Common myeloid progenitor, CD34-positive (primary cell): Measurements from ENCODE around the gene WDFY4.
A peak's percentile ranks its signal among the peaks of the same experiment; 100 is the strongest.

Experiments
- CTCF ChIA-PET: fragments of 350-600 bp; sonication (Branson Sonifier 250); formaldehyde crosslinking; loops from one replicate; lab custom pipeline; 2021; ENCODE audit warnings: antibody characterized with exemption; lab: Charles Lee
- POLR2A ChIA-PET: fragments of 350-600 bp; sonication (Branson Sonifier 250); formaldehyde crosslinking; loops from one replicate; lab custom pipeline; 2021; ENCODE audit warnings: antibody characterized with exemption; lab: Charles Lee
- DNase-seq, 3 donors: peaks; one replicate each; pipeline versions ENCODE4 v3.0.0 to v3.0.0-alpha.2; 2013
- H3K27ac ChIP-seq, 2 experiments: 1 replicate in 1 of 2; 2 replicates in 1 of 2; pipeline ENCODE4 v1.7.0; 2013; ENCODE audit warnings: inconsistent platforms in 2 of 2, low read length in 2 of 2, mild to moderate bottlenecking in 2 of 2, low read depth in 1 of 2, moderate library complexity in 1 of 2; ENCODE audit not compliant: severe bottlenecking in 2 of 2, insufficient read depth in 1 of 2, poor library complexity in 1 of 2
- H3K27me3 ChIP-seq, 5 experiments: replicated peaks in 2 of 5; 1 replicate in 3 of 5; 2 replicates in 2 of 5; pipeline versions ENCODE4 v1.6.1 to v1.7.0; 2013; ENCODE audit warnings: low read length in 4 of 5, mild to moderate bottlenecking in 2 of 5, moderate library complexity in 2 of 5, inconsistent platforms in 1 of 5; ENCODE audit not compliant: insufficient read depth in 5 of 5, control insufficient read depth in 4 of 5
- H3K36me3 ChIP-seq, 4 experiments: 1 replicate in 2 of 4; 2 replicates in 2 of 4; pipeline versions ENCODE4 v1.6.1 to v1.7.0; 2013; ENCODE audit warnings: low read length in 3 of 4, control low read depth in 1 of 4, mild to moderate bottlenecking in 1 of 4; ENCODE audit not compliant: control insufficient read depth in 4 of 4, insufficient read depth in 4 of 4
- H3K4me1 ChIP-seq, 4 experiments: 1 replicate in 3 of 4; 2 replicates in 1 of 4; pipeline versions ENCODE4 v1.6.1 to v1.7.1; 2013; ENCODE audit warnings: low read length in 3 of 4, mild to moderate bottlenecking in 3 of 4, control low read depth in 1 of 4, inconsistent platforms in 1 of 4, moderate library complexity in 1 of 4; ENCODE audit not compliant: control insufficient read depth in 4 of 4, insufficient read depth in 4 of 4; ENCODE audit errors: control extremely low read depth in 1 of 4
- H3K4me3 ChIP-seq, 7 experiments: 1 replicate in 4 of 7; 2 replicates in 3 of 7; pipeline versions ENCODE4 v1.5.1 to v1.7.0; 2013; ENCODE audit warnings: mild to moderate bottlenecking in 7 of 7, low read length in 6 of 7, moderate library complexity in 6 of 7, inconsistent platforms in 2 of 7, low read depth in 2 of 7, control low read depth in 1 of 7; ENCODE audit not compliant: insufficient read depth in 4 of 7, control insufficient read depth in 1 of 7; ENCODE audit errors: extremely low read depth in 1 of 7
- H3K9me3 ChIP-seq, 5 experiments: 1 replicate in 4 of 5; 2 replicates in 1 of 5; pipeline versions ENCODE4 v1.6.1 to v1.7.1; 2013; ENCODE audit warnings: low read length in 4 of 5, mild to moderate bottlenecking in 2 of 5, inconsistent platforms in 1 of 5, low read depth in 1 of 5, moderate library complexity in 1 of 5; ENCODE audit not compliant: control insufficient read depth in 4 of 5, insufficient read depth in 2 of 5; ENCODE audit errors: control extremely low read depth in 1 of 5
- WGBS: methylation state at CpG from one replicate; pipeline ENCODE4 v1.1.5; 2013; ENCODE audit not compliant: insufficient coverage; 5-methylcytosine and 5-hydroxymethylcytosine counted together

Gene WDFY4

DNA sequence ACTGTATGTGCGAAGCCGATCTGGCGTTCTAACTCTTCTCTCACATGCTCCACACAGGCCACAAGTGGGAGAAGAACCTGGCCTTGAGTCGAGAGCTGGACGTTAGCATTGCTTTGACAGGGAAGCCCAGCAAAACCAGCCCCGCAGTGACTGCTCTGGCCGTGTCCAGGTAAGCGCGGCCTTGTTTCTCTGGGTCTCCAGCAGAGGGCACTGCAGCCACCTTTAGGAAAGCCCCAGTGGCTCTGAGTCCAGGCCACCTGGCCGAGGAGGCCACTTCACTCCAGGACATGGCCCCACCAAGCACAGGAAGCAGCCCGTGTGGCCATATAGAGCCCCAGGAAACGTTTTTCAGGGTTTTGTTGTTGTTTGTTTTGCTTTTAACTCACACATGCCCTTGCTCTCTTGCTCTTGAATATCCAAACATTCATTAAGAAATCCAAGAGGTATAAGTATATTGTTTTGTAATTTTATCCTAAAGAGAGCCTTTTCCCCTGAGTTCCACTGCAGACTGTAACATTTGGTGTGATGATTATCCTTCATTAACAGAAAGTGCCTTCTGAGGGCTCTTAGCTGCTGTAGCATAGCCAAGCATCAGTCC, 296.7 kb downstream of the WDFY4 start:
- peak; percentile 25 to 45 (median 36) for DNase-seq
- no peak overlapping the region for H3K27ac ChIP-seq
- WGBS = 50% methylated on average over 11 of the region's 12 CpGs
- no peaks in the 10 kb centered on the region for H3K9me3 ChIP-seq
- H3K4me1 ChIP-seq = no peaks in the 10 kb centered on the region
- H3K4me3 ChIP-seq = no peak overlapping the region
- H3K36me3 ChIP-seq = peaks cover 5 to 60% (median 23%) of the 10 kb centered on the region in 4 experiments
- CTCF ChIA-PET = interaction anchor here (0.9 to 5.1 kb wide), 5 partner anchors 13 to 530 kb away, joined by 3 to 52 read pairs (median 3); no protein-coding TSS in a partner anchor
- no peaks in the 10 kb centered on the region for H3K27me3 ChIP-seq
- POLR2A ChIA-PET = no interaction called here

DNA sequence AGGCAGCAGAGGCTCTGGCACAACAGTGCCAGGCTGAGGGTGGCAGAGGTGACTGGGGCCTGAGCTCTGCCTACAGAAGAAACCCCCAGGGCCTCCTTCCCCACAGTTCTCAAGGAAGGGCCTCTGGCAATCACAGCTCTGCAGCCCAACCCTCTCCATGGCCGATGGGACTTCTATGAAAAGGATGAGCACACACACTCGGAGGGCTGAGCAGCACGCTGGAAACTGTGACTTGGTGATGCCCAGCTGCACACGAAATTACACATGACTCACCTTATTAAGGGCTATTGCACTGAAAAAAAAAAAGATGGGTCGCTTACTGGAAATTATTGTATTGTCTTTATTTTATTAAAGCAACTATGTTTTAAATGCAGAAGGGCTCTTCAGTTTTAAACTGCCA, 297.9 kb downstream of the WDFY4 start:
- Histone ChIP-seq H3K27me3 (no peaks in the 10 kb centered on the region), H3K4me1 (no peaks in the 10 kb centered on the region), H3K36me3 (peaks cover 5 to 54% (median 20%) of the 10 kb centered on the region in 4 experiments), H3K4me3 (no peak overlapping the region), H3K9me3 (no peaks in the 10 kb centered on the region), H3K27ac (no peak overlapping the region)
- 95% methylated on average over 3 of the region's 5 CpGs for WGBS
- no peak for DNase-seq
- POLR2A ChIA-PET = no interaction called here
- CTCF ChIA-PET = interaction anchor here (0.5 to 5.1 kb wide), 8 partner anchors 26 to 530 kb away, joined by 3 to 52 read pairs (median 4); no protein-coding TSS in a partner anchor

DNA sequence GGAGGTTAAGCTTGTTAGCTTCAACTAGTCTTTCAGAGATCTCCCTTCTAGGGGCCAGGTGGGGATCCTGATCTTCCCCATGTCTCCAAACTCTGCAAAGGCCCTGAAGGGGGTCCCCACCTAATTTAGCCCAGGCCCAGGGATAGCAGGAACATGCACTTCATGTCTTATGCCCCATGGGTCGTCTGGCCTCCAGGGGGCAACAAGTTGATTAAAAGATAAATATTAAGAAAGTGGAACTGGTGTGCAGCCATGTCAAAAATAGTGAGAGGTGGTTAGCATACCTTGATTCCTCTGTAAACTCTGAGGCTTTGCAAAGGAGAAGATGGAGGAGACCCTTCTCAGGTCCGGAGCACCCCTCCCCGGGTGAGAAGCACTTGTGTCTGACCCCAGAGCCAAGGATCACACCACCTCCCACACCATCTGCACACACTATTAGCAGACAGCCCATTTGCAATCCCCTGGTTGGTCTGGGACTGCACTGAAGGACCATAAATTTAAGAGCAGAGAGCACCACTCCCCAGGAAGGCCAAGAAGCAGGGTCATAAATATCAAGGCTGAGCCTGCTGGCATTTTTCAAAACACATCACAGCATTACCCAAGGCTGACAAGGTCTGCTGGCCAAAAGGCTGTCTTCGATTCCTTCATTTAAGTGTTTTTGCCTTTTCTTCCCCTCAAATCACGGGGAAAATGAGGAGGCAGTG, 299.1 kb downstream of the WDFY4 start:
- Histone ChIP-seq H3K9me3 (no peaks in the 10 kb centered on the region), H3K27ac (no peak overlapping the region), H3K36me3 (peaks cover 3 to 42% (median 14%) of the 10 kb centered on the region in 4 experiments), H3K4me3 (no peak overlapping the region), H3K27me3 (no peaks in the 10 kb centered on the region), H3K4me1 (no peaks in the 10 kb centered on the region)
- POLR2A ChIA-PET = no interaction called here
- CTCF ChIA-PET = interaction anchor here (1.2 to 5.1 kb wide), 4 partner anchors 179 to 529 kb away, joined by 3 to 52 read pairs (median 4); no protein-coding TSS in a partner anchor
- peak; percentile 15 to 48 (median 44) for DNase-seq
- whole genome bisulfite sequencing = 14% methylated on average over 1 of the region's 5 CpGs

DNA sequence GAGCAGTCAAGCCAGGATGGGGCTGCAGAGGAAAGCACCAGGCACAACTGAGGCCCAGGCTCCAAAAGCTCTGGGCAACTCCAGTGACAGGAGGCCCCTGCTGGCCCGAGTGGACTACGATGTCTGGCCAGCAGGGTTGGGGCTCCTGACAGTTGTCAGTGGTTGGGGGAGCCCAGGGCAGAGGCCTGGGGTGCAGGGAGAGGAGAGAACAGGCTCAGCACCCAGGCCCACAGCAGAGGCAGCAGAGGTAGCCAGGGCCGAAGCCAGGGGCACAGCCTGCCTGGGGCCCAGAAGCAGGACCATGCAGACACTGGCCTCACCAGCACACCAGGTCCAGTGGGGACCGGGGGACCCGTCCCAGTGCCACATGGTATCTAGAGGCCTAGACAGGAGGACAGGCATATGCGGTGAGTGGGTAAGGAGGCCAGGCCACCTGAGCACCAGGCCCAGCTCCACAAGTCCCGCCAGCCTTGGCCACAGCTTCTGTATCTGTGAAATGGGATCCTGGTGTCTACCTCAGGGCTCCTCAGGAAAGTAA, 301.0 kb downstream of the WDFY4 start:
- H3K36me3 ChIP-seq = peaks cover 0 to 26% (median 10%) of the 10 kb centered on the region in 4 experiments
- no peak overlapping the region for H3K4me3 ChIP-seq
- ChIA-PET CTCF (interaction anchor here (1.4 to 1.5 kb wide), 2 partner anchors 179 to 320 kb away, joined by 3 to 5 read pairs; no protein-coding TSS in a partner anchor), POLR2A (no interaction called here)
- no peak overlapping the region for H3K27ac ChIP-seq
- H3K4me1 ChIP-seq = no peaks in the 10 kb centered on the region
- no peaks in the 10 kb centered on the region for H3K27me3 ChIP-seq
- DNase-seq = no peak
- H3K9me3 ChIP-seq = no peaks in the 10 kb centered on the region
- WGBS = 92% methylated on average over 6 of the region's 7 CpGs

DNA sequence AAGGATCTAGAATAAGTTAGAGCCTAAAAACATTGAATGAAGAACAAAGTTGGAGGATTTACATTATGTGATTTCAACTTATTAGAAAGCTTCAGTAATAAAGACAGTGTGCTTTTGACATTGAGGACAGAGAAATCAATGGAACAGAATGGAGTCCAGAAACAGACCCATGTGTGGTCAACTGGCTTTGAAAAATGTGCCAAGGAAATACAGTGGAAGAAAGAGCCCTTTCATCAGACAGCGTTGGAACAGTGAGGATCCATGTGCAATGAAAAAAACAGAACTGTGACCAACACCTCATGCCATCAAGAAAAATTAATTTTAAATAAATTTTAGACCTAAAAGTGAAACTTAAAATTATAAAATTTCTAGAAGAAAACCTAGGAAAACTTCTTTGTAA, 305.6 kb downstream of the WDFY4 start:
- POLR2A ChIA-PET = no interaction called here
- no CpG with 5 or more reads among the region's 1 CpG for WGBS
- H3K9me3 ChIP-seq = no peaks in the 10 kb centered on the region

DNA sequence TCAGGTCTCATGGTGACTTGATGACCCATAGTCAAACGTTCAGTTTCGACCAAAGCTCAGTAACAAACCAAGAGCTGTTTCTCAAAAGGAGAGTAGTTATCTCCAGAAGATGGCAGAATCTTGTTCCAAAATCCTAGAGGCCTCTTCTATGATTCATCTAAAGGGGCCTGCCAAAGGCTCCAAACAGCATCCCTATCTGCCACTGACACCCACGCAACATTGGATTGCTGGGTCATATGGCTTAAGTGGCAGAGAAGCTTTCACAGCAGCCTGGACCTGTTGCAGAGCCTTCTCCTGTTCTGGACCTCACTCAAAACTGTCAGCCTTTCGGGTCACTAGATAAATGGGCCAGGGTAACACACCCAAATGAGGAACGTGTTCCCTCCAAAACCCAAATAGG, 309.0 kb downstream of the WDFY4 start:
- Histone ChIP-seq H3K27me3 (no peaks in the 10 kb centered on the region), H3K4me3 (no peak overlapping the region), H3K27ac (no peak overlapping the region), H3K9me3 (no peaks in the 10 kb centered on the region), H3K4me1 (no peaks in the 10 kb centered on the region), H3K36me3 (no peaks in the 10 kb centered on the region)
- POLR2A ChIA-PET = no interaction called here
- DNase-seq = no peak
- CTCF ChIA-PET = no interaction called here
- WGBS = 100% methylated on average over 4 of the region's 5 CpGs

More for the DNA sequence above, 305.6 kb downstream of the WDFY4 start:
- Histone ChIP-seq H3K27me3 (no peaks in the 10 kb centered on the region), H3K4me3 (no peak overlapping the region), H3K36me3 (peaks cover 0 to 2% (median 0%) of the 10 kb centered on the region in 4 experiments), H3K4me1 (no peaks in the 10 kb centered on the region), H3K27ac (no peak overlapping the region)
- no peak for DNase-seq
- CTCF ChIA-PET = no interaction called here

DNA sequence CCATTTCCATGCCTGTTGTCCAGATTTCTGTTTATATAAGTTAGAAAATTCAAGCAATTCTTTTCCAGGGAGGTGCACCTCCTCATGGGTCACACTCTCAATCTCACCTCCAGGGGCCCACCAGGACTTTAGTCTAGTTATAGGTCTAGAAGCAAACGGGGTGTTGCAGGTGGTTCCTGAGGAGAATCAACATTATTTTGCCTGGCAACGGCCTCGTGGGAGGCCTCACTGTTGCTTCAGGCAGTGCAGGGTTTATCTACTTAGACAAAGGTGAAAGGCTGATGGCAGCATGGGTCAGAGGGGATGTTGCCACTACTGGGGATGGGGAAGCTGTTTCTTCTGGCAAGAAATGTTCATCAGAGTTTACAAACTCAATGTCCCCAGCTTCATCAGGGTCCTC, 311.7 kb downstream of the WDFY4 start:
- ChIA-PET POLR2A (no interaction called here), CTCF (interaction anchor here (1.0 to 1.4 kb wide), 2 partner anchors 14 to 165 kb away, joined by 3 read pairs; no protein-coding TSS in a partner anchor)
- Histone ChIP-seq H3K4me1 (no peaks in the 10 kb centered on the region), H3K9me3 (no peaks in the 10 kb centered on the region), H3K4me3 (no peak overlapping the region), H3K27ac (no peak overlapping the region), H3K27me3 (no peaks in the 10 kb centered on the region), H3K36me3 (no peaks in the 10 kb centered on the region)
- WGBS = 76% methylated on average over 3 of the region's 3 CpGs
- DNase-seq = no peak
